ENCODE data around the gene HNRNPA1.

DNA sequence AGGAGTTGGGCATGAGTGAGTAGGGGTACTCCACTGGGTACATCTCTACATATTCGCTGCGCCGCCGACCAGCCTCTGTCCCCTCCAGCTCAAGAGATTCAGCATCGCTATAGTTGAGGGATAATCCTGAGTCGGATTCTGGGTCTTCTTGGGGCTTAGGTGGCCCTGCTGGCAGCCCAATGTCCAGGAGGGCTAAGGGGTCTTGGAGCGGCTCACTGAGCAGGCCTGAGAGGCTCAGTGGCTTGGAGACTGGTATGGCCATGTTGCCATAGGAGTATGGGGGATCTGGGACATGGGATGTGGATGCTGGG lies 12.4 kb downstream of the HNRNPA1 start:
- TF ChIP-seq ZNF140 (tag by site-specific recombination; IDR thresholded peaks at IDR 0.05) (no peak), ZNF26 (tag by site-specific recombination; IDR thresholded peaks at IDR 0.05) (no peak), ZNF768 (tag by site-specific recombination; IDR thresholded peaks at IDR 0.05) (no peak), HOXC10 (CRISPR knock-in tag; IDR thresholded peaks at IDR 0.05) (no peak), FEZF1 (tag by site-specific recombination; IDR thresholded peaks at IDR 0.05) (no peak), ZNF155 (tag by site-specific recombination; IDR thresholded peaks at IDR 0.05) (no peak), PRDM1 (tag by site-specific recombination; IDR thresholded peaks at IDR 0.05) (no peak), ZSCAN5A (tag by site-specific recombination; IDR thresholded peaks at IDR 0.05) (no peak)
- TF ChIP-seq, protein P1, sequence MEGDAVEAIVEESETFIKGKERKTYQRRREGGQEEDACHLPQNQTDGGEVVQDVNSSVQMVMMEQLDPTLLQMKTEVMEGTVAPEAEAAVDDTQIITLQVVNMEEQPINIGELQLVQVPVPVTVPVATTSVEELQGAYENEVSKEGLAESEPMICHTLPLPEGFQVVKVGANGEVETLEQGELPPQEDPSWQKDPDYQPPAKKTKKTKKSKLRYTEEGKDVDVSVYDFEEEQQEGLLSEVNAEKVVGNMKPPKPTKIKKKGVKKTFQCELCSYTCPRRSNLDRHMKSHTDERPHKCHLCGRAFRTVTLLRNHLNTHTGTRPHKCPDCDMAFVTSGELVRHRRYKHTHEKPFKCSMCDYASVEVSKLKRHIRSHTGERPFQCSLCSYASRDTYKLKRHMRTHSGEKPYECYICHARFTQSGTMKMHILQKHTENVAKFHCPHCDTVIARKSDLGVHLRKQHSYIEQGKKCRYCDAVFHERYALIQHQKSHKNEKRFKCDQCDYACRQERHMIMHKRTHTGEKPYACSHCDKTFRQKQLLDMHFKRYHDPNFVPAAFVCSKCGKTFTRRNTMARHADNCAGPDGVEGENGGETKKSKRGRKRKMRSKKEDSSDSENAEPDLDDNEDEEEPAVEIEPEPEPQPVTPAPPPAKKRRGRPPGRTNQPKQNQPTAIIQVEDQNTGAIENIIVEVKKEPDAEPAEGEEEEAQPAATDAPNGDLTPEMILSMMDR (tag by site-specific recombination; IDR thresholded peaks at IDR 0.05) = no peak
- TF ChIP-seq, protein P2, sequence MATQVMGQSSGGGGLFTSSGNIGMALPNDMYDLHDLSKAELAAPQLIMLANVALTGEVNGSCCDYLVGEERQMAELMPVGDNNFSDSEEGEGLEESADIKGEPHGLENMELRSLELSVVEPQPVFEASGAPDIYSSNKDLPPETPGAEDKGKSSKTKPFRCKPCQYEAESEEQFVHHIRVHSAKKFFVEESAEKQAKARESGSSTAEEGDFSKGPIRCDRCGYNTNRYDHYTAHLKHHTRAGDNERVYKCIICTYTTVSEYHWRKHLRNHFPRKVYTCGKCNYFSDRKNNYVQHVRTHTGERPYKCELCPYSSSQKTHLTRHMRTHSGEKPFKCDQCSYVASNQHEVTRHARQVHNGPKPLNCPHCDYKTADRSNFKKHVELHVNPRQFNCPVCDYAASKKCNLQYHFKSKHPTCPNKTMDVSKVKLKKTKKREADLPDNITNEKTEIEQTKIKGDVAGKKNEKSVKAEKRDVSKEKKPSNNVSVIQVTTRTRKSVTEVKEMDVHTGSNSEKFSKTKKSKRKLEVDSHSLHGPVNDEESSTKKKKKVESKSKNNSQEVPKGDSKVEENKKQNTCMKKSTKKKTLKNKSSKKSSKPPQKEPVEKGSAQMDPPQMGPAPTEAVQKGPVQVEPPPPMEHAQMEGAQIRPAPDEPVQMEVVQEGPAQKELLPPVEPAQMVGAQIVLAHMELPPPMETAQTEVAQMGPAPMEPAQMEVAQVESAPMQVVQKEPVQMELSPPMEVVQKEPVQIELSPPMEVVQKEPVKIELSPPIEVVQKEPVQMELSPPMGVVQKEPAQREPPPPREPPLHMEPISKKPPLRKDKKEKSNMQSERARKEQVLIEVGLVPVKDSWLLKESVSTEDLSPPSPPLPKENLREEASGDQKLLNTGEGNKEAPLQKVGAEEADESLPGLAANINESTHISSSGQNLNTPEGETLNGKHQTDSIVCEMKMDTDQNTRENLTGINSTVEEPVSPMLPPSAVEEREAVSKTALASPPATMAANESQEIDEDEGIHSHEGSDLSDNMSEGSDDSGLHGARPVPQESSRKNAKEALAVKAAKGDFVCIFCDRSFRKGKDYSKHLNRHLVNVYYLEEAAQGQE (tag by site-specific recombination; IDR thresholded peaks at IDR 0.05) = no peak

Data from HEK293 (cell line).